ENCODE data around the gene DUSP8.

The DUSP8 gene

DNA sequence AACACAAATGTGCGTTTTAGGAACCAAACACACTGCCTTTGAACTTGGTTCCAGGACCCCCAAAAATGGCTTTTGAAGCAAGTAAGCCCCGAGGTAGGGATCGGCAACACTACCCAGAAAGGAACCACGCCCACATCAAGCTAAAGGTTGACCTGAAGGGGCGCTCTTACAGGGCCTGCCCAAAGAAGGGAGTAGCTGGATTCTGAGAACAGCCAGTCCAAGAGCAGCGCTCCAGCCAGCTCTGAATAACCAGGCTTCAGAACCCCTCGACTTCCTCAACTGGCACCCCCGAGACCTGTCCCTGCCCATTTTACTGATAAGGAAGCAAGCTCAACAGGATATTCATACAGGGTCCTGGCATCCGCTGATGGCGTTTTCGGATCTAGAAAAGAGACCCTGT lies 66.6 kb downstream of the DUSP8 start:
- DNase-seq (ENCODE audit: low spot score), result no peak
- Histone ChIP-seq H3K4me3 (ENCODE audit: low read length in 2 of 2) (no peak overlapping the region), H2BK5ac (ENCODE audit: low read length) (no peak overlapping the region), H3K27ac (replicated peaks; ENCODE audit: low read length) (no peak overlapping the region), H3K4me2 (ENCODE audit: insufficient read depth, low read length, poor library complexity, severe bottlenecking) (no peak overlapping the region), H3K9me3 (replicated peaks in 1 of 2; ENCODE audit: control insufficient read depth in 2 of 2, insufficient read depth in 1 of 2, low read depth in 1 of 2, low read length in 2 of 2) (no peaks in the 10 kb centered on the region), H3K18ac (ENCODE audit: low read length) (no peak overlapping the region), H2BK12ac (ENCODE audit: low read length) (no peak overlapping the region), H2AK5ac (ENCODE audit: low read depth, low read length) (no peak overlapping the region), H4K8ac (ENCODE audit: low read depth, low read length) (no peak overlapping the region), H3K79me1 (ENCODE audit: low read depth, low read length) (peaks cover 13% of the 10 kb centered on the region), H4K91ac (ENCODE audit: low read depth, low read length, poor library complexity) (no peak overlapping the region), H2AFZ (ENCODE audit: low read length) (no peak overlapping the region), H3K36me3 (replicated peaks in 1 of 2; ENCODE audit: control insufficient read depth in 2 of 2, insufficient read depth in 2 of 2, low read length in 2 of 2) (no peaks in the 10 kb centered on the region), H3K23ac (ENCODE audit: low read depth, low read length, poor library complexity) (no peak overlapping the region), H2BK120ac (ENCODE audit: low read depth, low read length) (no peak overlapping the region), H3K4ac (ENCODE audit: low read length) (no peak overlapping the region), H3K14ac (ENCODE audit: low read length) (no peak overlapping the region), H2BK15ac (ENCODE audit: low read length) (no peak overlapping the region), H3K27me3 (ENCODE audit: control insufficient read depth in 3 of 3, insufficient read depth in 3 of 3, low read depth in 1 of 3, low read length in 3 of 3) (no peaks in the 10 kb centered on the region), H3K4me1 (ENCODE audit: control insufficient read depth in 2 of 2, insufficient read depth in 1 of 2, low read depth in 1 of 2, low read length in 2 of 2) (peaks cover 5 to 22% of the 10 kb centered on the region in 2 donors), H3K9ac (ENCODE audit: low read depth, low read length, poor library complexity) (no peak overlapping the region)
- no CpG with 5 or more reads among the region's 11 CpGs for WGBS, 2 donors (ENCODE audit: extremely low coverage in 2 of 2, insufficient read length in 2 of 2, insufficient replicate concordance in 1 of 2)

- H3K36me3 ChIP-seq (replicated peaks in 1 of 2; ENCODE audit: control insufficient read depth in 2 of 2, insufficient read depth in 2 of 2, low read length in 2 of 2), result peaks cover 0 to 4% of the 10 kb centered on the region in 2 donors
- peak overlapping the region; percentile 5 for H2AK5ac ChIP-seq (ENCODE audit: low read depth, low read length)
- H3K4ac ChIP-seq (ENCODE audit: low read length), result no peak overlapping the region
- H3K79me1 ChIP-seq (ENCODE audit: low read depth, low read length), result peaks cover 17% of the 10 kb centered on the region
- no peak overlapping the region for H2BK15ac ChIP-seq (ENCODE audit: low read length)
- H2BK120ac ChIP-seq (ENCODE audit: low read depth, low read length), result no peak overlapping the region
- no peak overlapping the region for H2BK5ac ChIP-seq (ENCODE audit: low read length)
- no peak overlapping the region for H3K18ac ChIP-seq (ENCODE audit: low read length)
- H3K4me2 ChIP-seq (ENCODE audit: insufficient read depth, low read length, poor library complexity, severe bottlenecking), result no peak overlapping the region
- H3K9me3 ChIP-seq (replicated peaks in 1 of 2; ENCODE audit: control insufficient read depth in 2 of 2, insufficient read depth in 1 of 2, low read depth in 1 of 2, low read length in 2 of 2), result no peaks in the 10 kb centered on the region
- H3K27ac ChIP-seq (replicated peaks; ENCODE audit: low read length), result no peak overlapping the region
- H3K9ac ChIP-seq (ENCODE audit: low read depth, low read length, poor library complexity), result no peak overlapping the region
- no peak overlapping the region for H2BK12ac ChIP-seq (ENCODE audit: low read length)
- no CpG with 5 or more reads among the region's 28 CpGs for WGBS, 2 donors (ENCODE audit: extremely low coverage in 2 of 2, insufficient read length in 2 of 2, insufficient replicate concordance in 1 of 2)
- H4K8ac ChIP-seq (ENCODE audit: low read depth, low read length), result no peak overlapping the region
- no peak overlapping the region for H3K14ac ChIP-seq (ENCODE audit: low read length)
- H4K91ac ChIP-seq (ENCODE audit: low read depth, low read length, poor library complexity), result no peak overlapping the region
- peaks cover 5 to 22% of the 10 kb centered on the region in 2 donors for H3K4me1 ChIP-seq (ENCODE audit: control insufficient read depth in 2 of 2, insufficient read depth in 1 of 2, low read depth in 1 of 2, low read length in 2 of 2)
- no peak for DNase-seq (ENCODE audit: low spot score)
- H3K4me3 ChIP-seq (ENCODE audit: low read length in 2 of 2), result no peak overlapping the region
- no peaks in the 10 kb centered on the region for H3K27me3 ChIP-seq (ENCODE audit: control insufficient read depth in 3 of 3, insufficient read depth in 3 of 3, low read depth in 1 of 3, low read length in 3 of 3)
- no peak overlapping the region for H2AFZ ChIP-seq (ENCODE audit: low read length)
- no peak overlapping the region for H3K23ac ChIP-seq (ENCODE audit: low read depth, low read length, poor library complexity)
Observed at GRCh38 chr11:1504581-1505290, 67.3 kb downstream of the DUSP8 start.

DNA sequence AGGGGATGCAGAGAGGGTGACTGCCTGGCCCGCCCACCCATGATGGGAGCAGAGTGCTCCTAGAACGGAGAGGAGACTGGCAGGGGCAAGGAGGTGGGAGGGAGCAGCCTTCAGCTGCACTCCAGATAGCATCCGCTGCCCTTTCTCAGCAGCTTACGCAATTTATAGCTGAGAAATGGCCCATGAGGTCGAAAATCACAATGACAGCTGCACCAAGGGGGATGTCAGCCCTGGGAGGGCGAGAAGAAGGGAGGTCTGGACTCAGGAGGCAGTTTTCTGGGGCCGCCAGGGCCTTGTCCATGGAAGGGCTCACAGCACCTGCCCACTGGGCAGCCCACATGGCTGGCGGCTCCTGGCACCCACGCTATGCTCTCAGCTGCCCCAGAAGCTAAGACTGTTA lies 67.9 kb downstream of the DUSP8 start:
- no peak overlapping the region for H3K4ac ChIP-seq (ENCODE audit: low read length)
- no peak overlapping the region for H4K8ac ChIP-seq (ENCODE audit: low read depth, low read length)
- no peak overlapping the region for H4K91ac ChIP-seq (ENCODE audit: low read depth, low read length, poor library complexity)
- H3K4me2 ChIP-seq (ENCODE audit: insufficient read depth, low read length, poor library complexity, severe bottlenecking), result no peak overlapping the region
- H3K14ac ChIP-seq (ENCODE audit: low read length), result peak overlapping the region; percentile 2
- peak overlapping the region; percentile 46 for H3K18ac ChIP-seq (ENCODE audit: low read length)
- H2BK120ac ChIP-seq (ENCODE audit: low read depth, low read length), result no peak overlapping the region
- H2BK5ac ChIP-seq (ENCODE audit: low read length), result no peak overlapping the region
- peaks cover 5 to 22% of the 10 kb centered on the region in 2 donors for H3K4me1 ChIP-seq (ENCODE audit: control insufficient read depth in 2 of 2, insufficient read depth in 1 of 2, low read depth in 1 of 2, low read length in 2 of 2)
- H3K27me3 ChIP-seq (ENCODE audit: control insufficient read depth in 3 of 3, insufficient read depth in 3 of 3, low read depth in 1 of 3, low read length in 3 of 3), result no peaks in the 10 kb centered on the region
- peak overlapping the region; percentile 5 for H2AK5ac ChIP-seq (ENCODE audit: low read depth, low read length)
- H3K79me1 ChIP-seq (ENCODE audit: low read depth, low read length), result peaks cover 23% of the 10 kb centered on the region
- no peak overlapping the region for H2BK15ac ChIP-seq (ENCODE audit: low read length)
- DNase-seq (ENCODE audit: low spot score), result no peak
- H3K4me3 ChIP-seq (ENCODE audit: low read length in 2 of 2), result no peak overlapping the region
- H3K23ac ChIP-seq (ENCODE audit: low read depth, low read length, poor library complexity), result no peak overlapping the region
- H3K27ac ChIP-seq (replicated peaks; ENCODE audit: low read length), result no peak overlapping the region
- H2BK12ac ChIP-seq (ENCODE audit: low read length), result no peak overlapping the region
- no peak overlapping the region for H2AFZ ChIP-seq (ENCODE audit: low read length)
- H3K9ac ChIP-seq (ENCODE audit: low read depth, low read length, poor library complexity), result no peak overlapping the region
- H3K9me3 ChIP-seq (replicated peaks in 1 of 2; ENCODE audit: control insufficient read depth in 2 of 2, insufficient read depth in 1 of 2, low read depth in 1 of 2, low read length in 2 of 2), result no peaks in the 10 kb centered on the region
- H3K36me3 ChIP-seq (replicated peaks in 1 of 2; ENCODE audit: control insufficient read depth in 2 of 2, insufficient read depth in 2 of 2, low read length in 2 of 2), result peaks cover 0 to 8% of the 10 kb centered on the region in 2 donors
- no CpG with 5 or more reads among the region's 9 CpGs for WGBS, 2 donors (ENCODE audit: extremely low coverage in 2 of 2, insufficient read length in 2 of 2, insufficient replicate concordance in 1 of 2)
